Measurements from ENCODE around the gene APOBEC3A.
"Not testable (repeated sequence)": the region's sequence is repeated elsewhere in the genome, so short reads cannot be mapped to it uniquely, and the experiment has no call there.

Gene APOBEC3A

GRCh38 chr22:38960673-38961072, 3.3 kb downstream of the APOBEC3A start:
- not testable (repeated sequence) for DNase-seq

- DNase-seq, result not testable (repeated sequence)
Observed at GRCh38 chr22:38963291-38963738, 5.9 kb downstream of the APOBEC3A start.

GRCh38 chr22:38963872-38964271, 6.5 kb downstream of the APOBEC3A start:
- no peak for DNase-seq

GRCh38 chr22:38964306-38964705, 6.9 kb downstream of the APOBEC3A start:
- DNase-seq, result no peak

- DNase-seq, result no peak
Observed at GRCh38 chr22:38964989-38965388, 7.6 kb downstream of the APOBEC3A start.

- no peak for DNase-seq
Observed at GRCh38 chr22:38965614-38966379, 8.4 kb downstream of the APOBEC3A start.

GRCh38 chr22:38966380-38966702, 8.9 kb downstream of the APOBEC3A start:
- DNase-seq, result no peak

- DNase-seq, result no peak
Observed at GRCh38 chr22:38966942-38967341, 9.5 kb downstream of the APOBEC3A start.

GRCh38 chr22:38967451-38968450, 10.3 kb downstream of the APOBEC3A start:
- no peak for DNase-seq

GRCh38 chr22:38968801-38969200, 11.4 kb downstream of the APOBEC3A start:
- no peak for DNase-seq

- no peak for DNase-seq
Observed at GRCh38 chr22:38970551-38970950, 13.1 kb downstream of the APOBEC3A start.

- no peak for DNase-seq
Observed at GRCh38 chr22:38971202-38971601, 13.8 kb downstream of the APOBEC3A start.

GRCh38 chr22:38971791-38972190, 14.4 kb downstream of the APOBEC3A start:
- DNase-seq, result no peak

- DNase-seq, result no peak
Observed at GRCh38 chr22:38972558-38972957, 15.1 kb downstream of the APOBEC3A start.

- DNase-seq, result no peak
Observed at GRCh38 chr22:38973289-38974169, 16.1 kb downstream of the APOBEC3A start.

GRCh38 chr22:38974170-38974825, 16.9 kb downstream of the APOBEC3A start:
- DNase-seq, result no peak

- no peak for DNase-seq
Observed at GRCh38 chr22:38974826-38975175, 17.4 kb downstream of the APOBEC3A start.

- not testable (repeated sequence) for DNase-seq
Observed at GRCh38 chr22:38977289-38977688, 19.9 kb downstream of the APOBEC3A start.

GRCh38 chr22:38980587-38980986, 23.2 kb downstream of the APOBEC3A start:
- not testable (repeated sequence) for DNase-seq

- no peak for DNase-seq
Observed at GRCh38 chr22:38981005-38981991, 23.9 kb downstream of the APOBEC3A start.
